Stimulated activated CD8-positive, alpha-beta memory T cell treated with anti-CD3 and anti-CD28 coated beads, Interleukin-7, amount 100 ng/mL, for 1 hour (primary cell): ENCODE measurements around the gene FOXL2.
"Not testable (repeated sequence)": the region's sequence is repeated elsewhere in the genome, so short reads cannot be mapped to it uniquely, and the experiment has no call there.

Experiments used
- DNase-seq, 2 donors: peaks; one replicate each; pipeline ENCODE4 v3.0.0-alpha.2; 2020; ENCODE audit warnings: low read depth in 2 of 2

The FOXL2 gene

GRCh38 chr3:138933068-138933668 is 13.8 kb downstream of the FOXL2 start:
- no peak for DNase-seq

GRCh38 chr3:138928727-138929372 is 18.1 kb downstream of the FOXL2 start:
- DNase-seq: no peak

GRCh38 chr3:138923531-138923994 is 23.4 kb downstream of the FOXL2 start:
- DNase-seq: peak; percentile 60 to 79

GRCh38 chr3:138922400-138922799 is 24.5 kb downstream of the FOXL2 start:
- DNase-seq: not testable (repeated sequence)

GRCh38 chr3:138921316-138922292 is 25.3 kb downstream of the FOXL2 start:
- no peak for DNase-seq

- no peak for DNase-seq
Observed at GRCh38 chr3:138919325-138919724, 27.6 kb downstream of the FOXL2 start.

GRCh38 chr3:138916824-138917223 is 30.1 kb downstream of the FOXL2 start:
- no peak for DNase-seq

- DNase-seq: peak; percentile 64
Observed at GRCh38 chr3:138915503-138916498, 31.1 kb downstream of the FOXL2 start.

- DNase-seq: no peak
Observed at GRCh38 chr3:138914870-138915502, 32.0 kb downstream of the FOXL2 start.

GRCh38 chr3:138913766-138914165 is 33.2 kb downstream of the FOXL2 start:
- DNase-seq: no peak

GRCh38 chr3:138912237-138912636 is 34.7 kb downstream of the FOXL2 start:
- no peak for DNase-seq

GRCh38 chr3:138911621-138912020 is 35.3 kb downstream of the FOXL2 start:
- DNase-seq: no peak

GRCh38 chr3:138909904-138910303 is 37.0 kb downstream of the FOXL2 start:
- DNase-seq: no peak

GRCh38 chr3:138908846-138909245 is 38.1 kb downstream of the FOXL2 start:
- no peak for DNase-seq

GRCh38 chr3:138907539-138907938 is 39.4 kb downstream of the FOXL2 start:
- DNase-seq: no peak

GRCh38 chr3:138902171-138902570 is 44.8 kb downstream of the FOXL2 start:
- no peak for DNase-seq

- no peak for DNase-seq
Observed at GRCh38 chr3:138901567-138901966, 45.4 kb downstream of the FOXL2 start.

- DNase-seq: no peak
Observed at GRCh38 chr3:138899351-138899991, 47.5 kb downstream of the FOXL2 start.

- no peak for DNase-seq
Observed at GRCh38 chr3:138898708-138899107, 48.2 kb downstream of the FOXL2 start.

- DNase-seq: no peak
Observed at GRCh38 chr3:138898301-138898700, 48.6 kb downstream of the FOXL2 start.
